HG03095 (cell line): ENCODE measurements around the gene HERC4.
"Not testable (repeated sequence)": the region's sequence is repeated elsewhere in the genome, so short reads cannot be mapped to it uniquely, and the experiment has no call there.

Experiments
- ATAC-seq: cut with Tn5 transposase; IDR thresholded peaks from one replicate; pipeline ENCODE4 v1.9.1; 2021; ENCODE audit warnings: moderate library complexity; ENCODE audit not compliant: unreplicated experiment

HERC4 gene

GRCh38 chr10:68095153-68095552, 20.1 kb upstream of the HERC4 start:
- no peak for ATAC-seq

DNA sequence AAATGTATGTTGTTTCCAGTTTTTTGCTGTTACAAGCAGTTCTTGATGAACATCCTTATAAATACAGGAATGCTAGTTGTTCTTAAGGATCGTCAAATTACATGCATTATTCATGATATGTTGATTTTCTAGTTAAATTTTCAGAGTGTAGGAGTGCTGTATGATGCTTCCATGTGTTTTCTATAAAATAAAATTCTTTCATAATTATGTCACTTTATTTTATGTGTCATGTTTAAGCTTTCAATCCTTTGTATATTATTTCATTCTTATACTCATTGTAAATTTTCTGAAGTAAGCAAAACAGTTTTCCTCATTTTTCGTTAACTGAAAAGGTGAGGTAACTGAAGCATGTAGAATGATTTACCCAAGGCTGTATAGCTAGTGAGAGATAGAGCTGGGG, 17.4 kb upstream of the HERC4 start:
- no peak for ATAC-seq

DNA sequence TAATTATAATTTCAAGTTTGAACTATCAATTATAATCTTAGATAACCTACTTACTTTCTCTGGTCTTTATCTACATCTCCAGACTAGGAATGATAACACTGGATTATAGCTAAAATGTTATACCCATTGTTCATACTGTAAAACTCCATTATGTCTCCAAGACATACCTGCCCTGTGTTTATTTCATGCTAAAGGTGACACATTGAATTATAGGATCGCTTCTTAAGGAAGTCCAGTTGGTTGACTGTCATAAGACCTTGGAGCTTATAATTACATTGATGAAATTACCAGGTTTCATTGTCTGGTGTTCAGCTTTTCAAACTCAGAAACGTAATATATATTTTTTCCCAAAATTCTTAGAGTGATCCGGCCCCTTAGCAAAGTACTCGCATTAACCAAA, 15.5 kb upstream of the HERC4 start:
- ATAC-seq: no peak

GRCh38 chr10:68088740-68089139, 13.7 kb upstream of the HERC4 start:
- no peak for ATAC-seq

DNA sequence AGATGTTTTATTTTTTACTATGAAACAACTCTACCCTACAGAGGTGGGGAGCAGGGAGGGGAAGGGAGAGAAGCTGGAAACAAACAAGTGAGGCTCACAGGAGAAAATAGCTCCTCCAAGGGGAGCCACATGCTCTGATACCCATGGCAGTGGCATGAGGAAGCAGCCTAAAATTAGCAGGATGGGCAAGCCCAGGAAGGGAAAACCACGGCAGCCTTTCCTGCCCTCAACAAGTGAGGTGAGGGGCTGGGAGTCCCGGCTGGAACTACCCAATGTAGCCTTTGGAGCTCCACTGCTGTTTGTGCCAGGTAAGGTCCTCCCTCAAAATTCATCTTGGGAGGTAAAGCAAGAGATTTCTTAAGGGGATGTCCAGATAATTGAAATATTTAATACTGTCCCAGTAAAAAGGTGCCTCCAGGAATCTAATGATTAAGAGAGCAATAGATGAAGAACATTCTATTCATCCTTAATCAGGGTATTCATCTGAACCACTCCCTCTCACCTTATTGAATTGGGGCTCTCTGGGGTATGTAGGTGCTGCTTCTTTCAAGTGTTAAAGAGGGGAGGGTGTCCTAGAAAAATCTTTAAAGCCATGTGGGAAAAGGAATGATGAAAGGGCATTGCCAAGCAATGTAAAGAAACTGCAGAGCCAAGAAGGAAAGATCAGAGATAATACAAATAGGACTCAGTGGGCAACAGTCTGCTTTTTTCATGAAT, 12.8 kb upstream of the HERC4 start:
- ATAC-seq: no peak

DNA sequence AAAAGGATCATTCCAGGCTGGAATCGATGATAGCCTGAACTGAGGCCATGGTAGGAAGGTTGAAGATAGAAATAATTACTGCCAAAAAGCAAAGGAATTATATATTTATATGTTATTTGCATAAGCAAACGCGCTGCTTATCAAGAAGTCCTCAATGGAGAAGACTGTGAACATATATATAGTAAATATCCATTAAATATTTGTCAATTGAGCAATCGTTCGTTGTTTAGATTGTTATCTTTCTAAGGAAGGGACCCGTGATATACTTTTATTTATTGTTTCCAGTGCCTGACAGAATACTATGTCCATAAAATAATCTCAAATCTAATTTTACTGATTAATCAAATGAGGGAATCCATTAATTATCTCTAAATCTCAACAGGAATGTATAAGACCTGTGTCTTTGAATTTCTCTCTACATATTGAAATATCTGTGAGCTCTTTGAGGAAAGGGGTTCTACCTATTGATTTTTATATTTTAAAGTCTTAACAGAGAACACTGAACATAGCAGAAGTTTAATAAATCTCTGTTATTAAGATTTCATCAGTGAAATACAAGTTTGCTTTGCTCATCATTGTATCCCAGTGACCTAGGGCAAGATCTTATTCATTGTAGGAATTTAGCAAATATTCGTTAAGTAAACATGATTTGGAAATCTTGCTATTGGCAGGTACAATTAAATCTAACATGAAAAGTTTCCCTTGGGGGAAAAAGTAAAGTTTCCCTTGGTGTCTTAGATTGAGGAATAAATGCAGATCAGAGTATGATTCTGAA, 12.0 kb upstream of the HERC4 start:
- no peak for ATAC-seq

- no peak for ATAC-seq
These were observed 10.9 kb upstream of the HERC4 start for GRCh38 chr10:68086011-68086410.

DNA sequence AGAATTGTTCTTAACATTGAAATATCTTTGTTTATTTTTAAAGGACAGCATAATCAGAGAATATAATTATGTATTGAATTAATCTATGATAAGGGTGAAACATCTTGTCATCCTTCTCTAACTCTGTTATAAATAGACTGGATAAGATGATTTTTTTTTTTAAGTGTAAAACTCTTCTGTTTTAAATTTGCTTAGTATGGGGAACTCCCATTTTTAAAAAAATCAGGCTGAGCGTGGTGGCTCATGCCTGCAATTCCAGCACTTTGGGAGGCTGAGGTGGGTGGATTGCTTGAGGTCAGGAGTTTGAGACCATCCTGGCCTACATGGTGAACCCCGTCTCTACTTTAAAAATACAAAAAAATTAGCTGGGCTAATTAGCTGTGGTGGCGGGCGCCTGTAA, 9.4 kb upstream of the HERC4 start:
- no peak for ATAC-seq

GRCh38 chr10:68083953-68084352, 8.9 kb upstream of the HERC4 start:
- ATAC-seq: no peak

- ATAC-seq: no peak
These were observed 7.8 kb upstream of the HERC4 start for GRCh38 chr10:68082872-68083271.

GRCh38 chr10:68081916-68082315, 6.8 kb upstream of the HERC4 start:
- ATAC-seq: no peak

DNA sequence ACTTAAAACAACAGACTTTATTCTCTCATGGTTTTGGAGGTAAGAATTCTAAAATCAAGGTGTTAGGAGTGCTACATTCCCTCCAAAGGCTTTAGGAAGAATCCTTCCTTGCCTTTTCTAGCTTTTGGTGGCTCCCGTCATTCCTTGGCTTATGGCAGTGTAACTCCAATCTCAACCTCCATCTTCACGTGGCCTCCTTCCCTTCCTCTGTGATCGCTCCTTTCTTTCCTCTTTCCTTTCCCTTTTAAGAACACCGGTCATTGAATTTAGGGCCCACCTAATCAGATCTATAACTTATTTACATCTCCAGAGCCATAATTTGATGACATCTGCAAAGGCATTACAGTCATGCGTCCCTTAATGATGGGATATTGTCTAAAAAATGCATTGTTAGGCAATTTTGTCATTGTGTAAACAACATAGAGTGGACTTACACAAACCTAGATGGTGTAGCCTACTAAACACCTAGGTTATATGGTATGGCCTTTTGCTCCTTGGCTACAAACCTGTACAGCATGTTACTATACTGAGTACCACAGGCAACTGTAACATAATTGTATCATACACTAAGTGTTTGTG, 5.9 kb upstream of the HERC4 start:
- ATAC-seq: no peak

DNA sequence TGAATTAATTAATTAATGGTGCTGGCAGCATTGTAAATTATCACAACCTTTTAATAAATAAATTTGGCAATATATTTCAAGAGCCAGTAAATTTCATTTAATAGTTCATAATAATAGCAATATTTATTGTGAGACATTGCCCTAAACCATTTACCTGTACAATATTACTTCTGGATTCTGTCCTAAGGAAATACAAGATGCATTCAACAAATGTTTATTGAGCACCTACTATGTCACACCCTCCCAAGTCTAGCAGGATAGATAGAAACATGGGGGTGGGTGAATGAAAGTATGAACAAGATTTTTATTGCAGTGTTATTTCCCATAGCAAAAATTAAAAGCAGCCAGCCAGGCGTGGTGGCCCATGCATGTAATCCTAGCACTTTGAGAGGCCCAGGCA, 4.4 kb upstream of the HERC4 start:
- ATAC-seq: no peak

- no peak for ATAC-seq
These were observed 1.9 kb upstream of the HERC4 start for GRCh38 chr10:68077026-68077425.

GRCh38 chr10:68076081-68076480, 998 bp upstream of the HERC4 start:
- not testable (repeated sequence) for ATAC-seq

DNA sequence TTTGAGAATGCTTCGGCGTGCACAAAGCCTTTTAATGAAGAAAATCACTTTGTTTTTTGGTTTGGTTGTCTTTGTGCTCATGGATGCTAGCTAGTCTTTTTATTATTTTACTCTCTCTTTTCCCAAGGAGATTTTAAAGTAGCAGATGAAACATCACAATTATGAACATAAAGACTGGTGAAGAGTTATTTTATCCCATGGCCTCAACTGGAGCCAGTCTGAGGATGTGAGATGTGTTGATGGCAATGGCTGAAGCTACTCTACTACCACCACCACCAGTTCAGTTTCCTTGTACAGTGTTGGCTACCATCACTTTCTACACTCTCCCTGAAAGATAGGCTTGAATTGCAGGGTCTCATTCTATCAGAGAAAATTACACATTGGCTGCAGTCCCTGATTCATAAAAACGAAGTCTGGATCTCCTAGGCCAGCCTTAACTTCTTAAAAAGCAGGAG, 494 bp upstream of the HERC4 start:
- ATAC-seq: no peak

DNA sequence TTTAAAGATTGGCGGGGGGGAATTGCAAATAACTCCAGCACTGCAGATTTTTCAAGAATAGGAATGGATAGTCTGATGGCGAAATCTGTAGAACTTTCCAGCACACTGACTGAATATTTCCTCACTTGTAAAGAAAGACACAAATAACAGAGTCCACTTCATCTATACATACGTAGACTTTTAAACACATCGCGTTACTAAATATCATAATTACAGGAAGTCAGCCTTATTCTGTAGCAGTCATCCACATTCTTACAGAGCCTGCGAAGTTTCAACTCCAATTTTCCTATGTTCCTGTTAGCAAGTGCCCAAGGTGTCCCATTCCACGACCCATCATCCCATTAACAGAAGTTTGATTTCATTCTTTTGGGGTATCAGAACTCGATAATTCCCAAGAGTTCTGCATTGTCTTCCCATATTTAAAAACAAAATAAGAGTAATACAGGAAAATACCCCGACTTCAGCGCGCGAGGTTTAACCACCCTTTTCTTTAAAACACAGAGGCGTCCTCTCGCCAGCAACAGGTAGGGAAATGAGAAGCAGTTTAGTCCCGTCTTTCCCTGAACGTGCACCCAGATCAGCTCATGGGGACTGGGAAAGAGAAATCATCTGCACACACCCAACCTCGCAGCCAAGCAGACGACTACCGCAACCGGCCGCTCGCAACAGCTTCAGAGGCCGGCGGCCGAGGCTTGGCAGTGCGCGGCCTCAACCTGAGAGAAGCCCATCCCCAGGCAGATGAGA, 880 bp downstream of the HERC4 start:
- no peak for ATAC-seq

GRCh38 chr10:68073631-68074030, 1.5 kb downstream of the HERC4 start:
- ATAC-seq: no peak

GRCh38 chr10:68067508-68067907, 7.6 kb downstream of the HERC4 start:
- ATAC-seq: no peak

DNA sequence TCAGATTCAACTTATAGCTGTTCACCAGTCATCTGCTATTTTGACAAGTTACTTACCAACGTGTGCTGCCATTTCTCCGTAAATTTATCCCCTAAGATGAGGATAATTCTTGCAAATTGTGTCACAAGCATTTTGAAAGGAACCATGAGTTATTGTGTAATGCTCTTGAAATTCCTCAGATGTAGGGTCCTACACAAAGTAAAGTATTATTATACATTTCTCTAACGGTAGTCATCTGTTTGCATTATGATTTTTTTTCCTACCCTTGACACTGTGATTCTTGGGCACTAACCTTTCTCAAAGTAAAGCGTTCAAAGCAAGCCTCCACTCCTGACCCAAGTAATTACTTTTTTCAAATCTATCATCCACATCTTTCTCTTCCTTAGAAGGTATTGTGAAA, 8.1 kb downstream of the HERC4 start:
- ATAC-seq: no peak

GRCh38 chr10:68053553-68053952, 21.5 kb downstream of the HERC4 start:
- no peak for ATAC-seq
